Nucleus accumbens (tissue), 56 donors: ENCODE results near the gene VPS45.
A peak's percentile ranks its signal among the peaks of the same experiment; 100 is the strongest.
"Not testable (repeated sequence)": the region's sequence is repeated elsewhere in the genome, so short reads cannot be mapped to it uniquely, and the experiment has no call there.

Experiments
- DNase-seq, 56 donors: peaks; one replicate each; lab custom pipeline; 2025; lab: John Stamatoyannopoulos, UW

VPS45 gene

GRCh38 chr1:150067184-150068108, at the start of gene VPS45:
Gene VPS45, plus strand, starts transcription at chr1:150067776. Its CDS starts 82 bp downstream, at chr1:150067858.
- peak; percentile 50 to 95 (median 86) for DNase-seq

- DNase-seq, result no peak
These were observed 49.4 kb upstream of the VPS45 start for GRCh38 chr1:150018165-150018564.

DNA sequence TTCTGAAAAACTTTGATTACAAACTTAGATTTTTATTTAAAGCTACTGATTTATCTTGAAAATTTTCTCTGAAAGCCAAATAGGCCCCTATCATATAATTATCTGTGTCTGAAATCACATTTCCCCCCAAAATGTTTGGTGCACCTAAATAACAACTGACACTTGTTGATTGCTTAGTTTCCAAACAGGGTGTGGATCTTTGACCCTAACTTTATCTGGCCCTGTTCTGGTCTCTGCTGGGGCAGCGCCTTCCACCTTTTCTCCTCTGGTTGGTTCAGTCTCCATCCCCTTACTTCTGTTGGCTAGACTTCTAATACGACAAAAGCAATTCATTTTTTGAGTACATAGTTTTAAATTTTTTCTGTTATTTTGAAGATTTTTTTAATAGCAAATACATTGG, 46.9 kb upstream of the VPS45 start:
- DNase-seq, result no peak

DNA sequence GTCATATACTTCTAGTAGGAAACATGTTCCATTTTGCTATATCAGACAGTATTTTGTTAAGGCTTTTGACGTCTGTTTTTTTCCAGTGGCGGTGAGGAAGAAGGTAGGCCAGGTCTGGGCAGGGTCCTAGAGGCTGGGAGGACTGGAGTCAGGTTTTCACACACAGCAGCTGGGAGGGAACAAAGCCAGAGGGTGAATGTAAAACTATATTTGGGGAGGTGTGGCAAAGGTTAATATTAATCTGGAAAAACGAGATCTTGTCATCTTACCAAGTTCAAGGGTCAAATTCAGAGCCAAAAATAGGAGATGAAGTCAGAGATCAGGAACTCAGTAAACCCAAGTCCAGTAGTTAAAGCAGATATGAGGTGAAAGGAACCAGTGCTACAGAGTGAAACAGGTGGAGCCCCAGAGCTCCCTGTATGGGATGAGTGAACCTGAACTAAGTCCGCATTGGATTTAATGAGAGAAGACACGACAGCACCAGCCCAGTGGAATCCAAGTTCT, 46.3 kb upstream of the VPS45 start:
- DNase-seq, result no peak

DNA sequence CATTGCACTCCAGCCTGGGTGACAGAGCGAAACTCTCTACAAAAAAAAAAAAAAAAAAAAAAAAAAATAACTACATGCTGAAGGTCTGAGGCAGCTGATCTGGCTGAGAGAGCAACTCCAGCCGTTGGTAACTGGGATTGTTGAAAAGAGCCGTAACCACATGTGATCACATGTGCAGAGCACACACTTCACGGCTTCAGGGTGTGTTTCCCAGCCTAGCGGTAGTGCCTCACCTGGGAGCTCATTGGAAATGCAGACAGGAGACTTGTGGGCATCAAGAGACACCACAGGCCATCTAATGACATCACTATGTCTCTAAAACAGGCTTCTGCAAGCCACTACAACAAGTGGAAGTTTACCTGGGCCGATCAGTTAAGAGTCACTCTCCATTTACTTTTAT, 45.2 kb upstream of the VPS45 start:
- no peak for DNase-seq

DNA sequence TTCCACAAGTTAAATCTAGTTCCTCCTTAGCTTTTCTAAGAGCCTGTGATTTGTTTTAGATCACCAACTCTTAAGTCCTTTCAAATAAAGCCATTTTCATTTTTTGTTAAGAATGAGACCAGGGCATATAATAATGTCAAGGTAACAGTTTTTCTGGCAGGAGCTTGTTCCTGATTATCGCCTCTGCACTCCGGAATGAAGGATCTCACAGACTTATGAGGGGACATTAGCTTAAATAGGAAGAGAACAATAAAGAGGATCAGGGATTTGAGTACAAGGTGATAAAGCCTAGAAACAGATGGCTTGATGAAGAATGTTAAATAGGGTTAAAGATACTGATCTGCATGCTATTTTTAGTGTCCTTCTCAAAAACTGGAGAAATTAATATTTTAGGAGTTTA, 43.4 kb upstream of the VPS45 start:
- DNase-seq, result no peak

DNA sequence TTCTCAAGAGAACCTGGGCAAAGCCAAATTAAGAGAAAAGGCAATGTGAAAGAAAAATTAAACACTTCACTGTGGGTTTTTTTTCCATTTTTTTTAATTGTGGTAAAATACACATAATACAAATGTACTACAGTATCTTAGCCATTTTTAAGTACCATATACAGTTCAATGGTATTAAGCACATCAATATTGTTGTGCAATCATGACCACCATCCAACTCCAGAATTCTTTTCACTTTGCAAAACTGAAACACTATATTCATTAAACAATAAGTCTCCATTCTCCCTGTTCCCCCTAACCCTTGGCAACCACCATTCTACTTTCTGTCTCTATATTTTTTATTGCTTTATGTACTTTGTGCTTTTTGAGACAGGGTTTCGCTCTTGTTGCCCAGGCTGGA, 39.3 kb upstream of the VPS45 start:
- no peak for DNase-seq

DNA sequence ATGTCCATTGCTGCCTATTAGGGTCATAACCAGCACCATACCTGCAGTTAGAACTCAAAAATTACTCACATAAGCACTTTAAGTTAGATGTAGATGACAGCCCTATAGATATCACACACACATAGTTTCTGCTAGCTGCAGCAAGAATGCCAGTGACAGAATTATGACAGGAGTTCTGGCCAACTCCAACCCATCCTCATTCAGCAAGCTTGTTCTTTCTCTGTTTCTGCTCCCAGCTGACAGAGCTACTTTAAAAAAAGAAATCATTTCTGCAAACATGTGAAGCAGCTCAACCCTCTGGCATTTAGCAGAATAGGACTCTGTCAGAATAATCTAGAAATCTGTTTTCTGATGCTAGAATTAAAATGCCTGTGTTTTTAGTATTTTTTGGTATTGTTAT, 33.2 kb upstream of the VPS45 start:
- DNase-seq, result no peak

GRCh38 chr1:150049926-150050325, 17.6 kb upstream of the VPS45 start:
- DNase-seq, result no peak

GRCh38 chr1:150051089-150051373, 16.5 kb upstream of the VPS45 start:
- DNase-seq, result no peak

GRCh38 chr1:150051905-150052412, 15.6 kb upstream of the VPS45 start:
- DNase-seq, result not testable (repeated sequence)

DNA sequence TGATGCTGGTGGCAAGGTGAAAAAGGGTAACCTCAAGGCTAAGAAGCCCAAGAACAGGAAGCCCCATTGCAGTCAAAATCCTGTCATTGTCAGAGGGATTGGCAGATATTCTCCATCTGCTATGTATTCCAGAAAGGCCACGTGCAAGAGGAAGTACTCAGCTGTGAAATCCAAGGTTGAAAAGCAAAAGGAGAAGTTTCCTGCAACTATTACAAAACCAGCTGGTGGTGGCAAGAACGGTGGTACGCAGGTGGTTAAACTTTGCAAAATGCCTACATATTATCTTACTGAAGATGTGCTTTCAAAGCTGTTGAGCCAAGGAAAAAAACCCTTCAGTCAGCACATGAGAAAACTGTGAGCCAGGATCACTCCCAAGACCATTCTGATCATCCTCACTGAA, 13.7 kb upstream of the VPS45 start:
- no peak for DNase-seq

- DNase-seq, result peak in 1 of 56 donors; percentile 0
These were observed 12.1 kb upstream of the VPS45 start for GRCh38 chr1:150055507-150055906.

DNA sequence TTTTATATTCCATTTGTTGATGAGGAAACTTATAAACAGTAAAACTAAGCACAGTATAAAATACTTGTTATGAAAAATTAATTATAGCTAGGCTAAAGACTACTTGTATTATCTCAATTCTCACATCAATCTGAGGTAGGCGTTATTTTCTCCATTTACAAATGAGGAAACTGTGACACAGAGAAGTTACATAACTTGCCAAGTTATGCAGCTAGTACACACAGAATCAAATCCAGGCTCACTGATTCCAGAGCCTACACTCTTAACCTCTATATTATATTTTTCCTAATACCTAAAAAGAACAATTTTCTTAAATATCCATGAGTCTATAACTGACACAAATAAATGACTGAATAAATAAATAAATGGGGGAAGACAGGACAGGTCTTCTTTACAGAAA, 11.2 kb upstream of the VPS45 start:
- no peak for DNase-seq

GRCh38 chr1:150060260-150060659, 7.3 kb upstream of the VPS45 start:
- no peak for DNase-seq

GRCh38 chr1:150061632-150062101, 5.9 kb upstream of the VPS45 start:
- peak in 4 of 56 donors; percentile 5 to 30 (median 8) for DNase-seq

DNA sequence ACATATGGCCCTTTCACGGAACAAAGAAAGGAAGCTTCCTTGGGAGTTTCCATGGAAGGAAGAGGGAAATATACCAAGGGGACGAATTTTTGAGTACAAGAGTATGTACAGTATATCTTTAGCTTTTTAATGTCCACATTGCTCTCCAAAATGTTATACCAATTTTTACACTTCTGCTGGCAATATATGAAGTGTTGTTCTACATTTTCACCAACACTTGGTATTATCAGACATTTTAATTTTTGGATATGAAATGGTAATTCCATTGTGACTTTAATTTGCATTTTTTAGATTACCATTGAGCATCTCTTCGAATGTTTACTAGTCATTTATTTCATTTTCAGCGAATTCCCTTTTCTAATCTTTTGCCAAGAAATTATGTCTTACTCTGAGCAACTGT, 5.5 kb upstream of the VPS45 start:
- no peak for DNase-seq

- DNase-seq, result no peak
These were observed 2.2 kb upstream of the VPS45 start for GRCh38 chr1:150065184-150065871.

GRCh38 chr1:150066328-150066727, 1.2 kb upstream of the VPS45 start:
- DNase-seq, result no peak

- DNase-seq, result peak in 35 of 56 donors; percentile 20 to 82 (median 60)
These were observed 765 bp upstream of the VPS45 start for GRCh38 chr1:150066838-150067183.

GRCh38 chr1:150068109-150068435, 496 bp downstream of the VPS45 start:
- no peak for DNase-seq

DNA sequence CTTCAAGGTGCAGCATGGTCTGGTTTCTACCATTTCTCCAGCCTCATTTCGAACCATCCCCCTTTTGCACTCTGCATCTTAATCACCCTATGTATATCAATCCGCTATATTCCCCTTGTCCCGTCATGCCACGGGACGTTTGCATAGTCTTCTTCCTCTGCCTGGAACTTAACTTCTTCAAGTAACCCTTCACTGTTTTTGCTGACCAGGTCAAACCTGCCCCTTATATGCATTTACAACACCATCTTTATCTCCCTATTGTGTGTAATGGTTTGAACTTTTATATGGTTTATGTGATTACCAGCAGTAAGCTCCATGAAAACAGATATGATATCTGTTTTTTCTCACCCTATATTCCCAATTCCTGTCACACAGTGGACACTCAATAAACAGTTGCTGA, 2.3 kb downstream of the VPS45 start:
- no peak for DNase-seq
